CD4-positive, alpha-beta T cell (primary cell): ENCODE measurements around the gene KCNK6. TPM values are rescaled to one million over a fixed set of nuclear protein-coding genes. Genes with fewer than 3 reads are reported as not detected.

Experiments used
- ATAC-seq: fragments of 200-7000 bp; cut with Tn5 transposase; one replicate; pipeline ENCODE4 v1.10.0; 2022; ENCODE audit warnings: mild to moderate bottlenecking; ENCODE audit not compliant: poor library complexity
- CTCF ChIA-PET: fragments of 350-600 bp; sonication (Branson Sonifier 250); formaldehyde crosslinking; loops from one replicate; lab custom pipeline; 2021; ENCODE audit warnings: antibody characterized with exemption, inconsistent platforms; lab: Charles Lee
- POLR2A ChIA-PET: fragments of 350-600 bp; sonication (Branson Sonifier 250); formaldehyde crosslinking; loops from one replicate; lab custom pipeline; 2021; ENCODE audit warnings: antibody characterized with exemption, inconsistent platforms; lab: Charles Lee
- DNase-seq, 14 experiments: peaks; one replicate each; pipeline ENCODE4 v3.0.0-alpha.2; 2013 to 2020; ENCODE audit warnings: mixed read lengths in 2 of 14
- H3K27ac ChIP-seq, 2 donors: one replicate each; pipeline versions ENCODE4 v1.5.1 to v1.7.0; 2013; ENCODE audit warnings: low read length in 2 of 2, low read depth in 1 of 2, mild to moderate bottlenecking in 1 of 2
- H3K27me3 ChIP-seq, 2 experiments: 1 replicate in 1 of 2; 2 replicates in 1 of 2; pipeline versions ENCODE4 v1.6.1 to v1.7.0; 2013; ENCODE audit warnings: low read length in 2 of 2, control low read depth in 1 of 2, mild to moderate bottlenecking in 1 of 2, moderate library complexity in 1 of 2; ENCODE audit not compliant: insufficient read depth in 2 of 2, control insufficient read depth in 1 of 2
- H3K36me3 ChIP-seq: one replicate; pipeline ENCODE4 v1.6.1; 2013; ENCODE audit warnings: low read length, control low read depth; ENCODE audit not compliant: insufficient read depth
- H3K4me1 ChIP-seq: one replicate; pipeline ENCODE4 v1.6.1; 2013; ENCODE audit warnings: low read length, control low read depth; ENCODE audit not compliant: insufficient read depth
- H3K4me3 ChIP-seq: one replicate; pipeline ENCODE4 v1.5.1; 2013; ENCODE audit warnings: mild to moderate bottlenecking, low read length, moderate library complexity
- H3K9me3 ChIP-seq, 2 experiments: 1 replicate in 1 of 2; 2 replicates in 1 of 2; pipeline versions ENCODE4 v1.6.1 to v1.7.0; 2013; ENCODE audit warnings: low read length in 2 of 2, mild to moderate bottlenecking in 2 of 2, control low read depth in 1 of 2, moderate library complexity in 1 of 2; ENCODE audit not compliant: control insufficient read depth in 1 of 2, insufficient read depth in 1 of 2
- H3K27ac Mint-ChIP-seq: one replicate; pipeline ENCODE4 v1.8.0; 2020; ENCODE audit warnings: mixed read lengths
- H3K27me3 Mint-ChIP-seq: one replicate; pipeline ENCODE4 v1.8.0; 2021; ENCODE audit warnings: mixed read lengths
- H3K36me3 Mint-ChIP-seq: one replicate; pipeline ENCODE4 v1.8.0; 2021; ENCODE audit warnings: low read depth, mixed read lengths
- H3K4me1 Mint-ChIP-seq: one replicate; pipeline ENCODE4 v1.8.0; 2021; ENCODE audit warnings: low read depth, mixed read lengths
- H3K4me3 Mint-ChIP-seq: one replicate; pipeline ENCODE4 v1.8.0; 2020; ENCODE audit warnings: mild to moderate bottlenecking, mixed read lengths
- H3K9me3 Mint-ChIP-seq: one replicate; pipeline ENCODE4 v1.8.0; 2020; ENCODE audit warnings: mixed read lengths
- intact Hi-C, 2 experiments: fragments of 100-400 bp; cut with DNase I in 1 of 2; cut with micrococcal nuclease in 1 of 2; formaldehyde crosslinking; loops; one replicate each; pipeline versions ENCODE4 v1.15.1 to v1.9.0; 2023 to 2025; cut with DNase I, micrococcal nuclease
- total RNA-seq, 174 experiments: library from RNA in 2 of 174; stranded (reverse) in 2 of 174; gene quantifications; one replicate each; pipeline ENCODE4 v1.2.3 and lab custom pipeline; 2021 to 2026
- TF ChIP-seq, protein P1 (sequence below): fragments of 200-600 bp; IDR thresholded peaks from one replicate; pipeline ENCODE4 v1.8.0; 2022; ENCODE audit warnings: antibody characterized with exemption, mild to moderate bottlenecking

Gene KCNK6
- total RNA-seq, 2 experiments from 2014 or later, result 3.0 to 3.1 TPM

DNA sequence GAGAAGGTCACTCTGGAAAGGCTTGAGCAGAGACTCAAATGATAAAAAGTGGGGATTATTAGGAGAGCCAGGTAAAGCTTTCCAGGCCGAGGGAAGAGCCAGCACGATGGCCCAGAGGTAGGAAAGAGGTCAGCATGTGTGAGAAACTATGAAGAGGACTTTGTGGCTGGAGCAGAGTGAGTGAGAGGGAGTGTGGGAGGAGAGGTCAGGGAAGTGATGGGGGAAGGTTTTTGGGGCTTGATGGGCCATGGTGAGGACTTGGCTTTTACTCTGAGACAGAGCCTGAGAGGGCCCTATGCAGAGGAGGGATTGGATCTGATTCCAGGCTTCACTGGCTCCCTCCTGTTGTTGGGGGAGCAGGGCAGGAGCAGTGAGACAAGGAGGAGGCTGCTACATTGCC is 21.3 kb downstream of the KCNK6 start:
- Histone ChIP-seq H3K4me3 (no peak overlapping the region), H3K36me3 (peaks cover 8% of the 10 kb centered on the region), H3K27me3 (no peaks in the 10 kb centered on the region), H3K9me3 (no peaks in the 10 kb centered on the region), H3K27ac (no peak overlapping the region), H3K4me1 (peaks cover 19% of the 10 kb centered on the region)
- POLR2A ChIA-PET, result no interaction called here
- no peak overlapping the region for H3K4me3 Mint-ChIP-seq
- peaks cover 16% of the 10 kb centered on the region for H3K36me3 Mint-ChIP-seq
- TF ChIP-seq, protein P1, sequence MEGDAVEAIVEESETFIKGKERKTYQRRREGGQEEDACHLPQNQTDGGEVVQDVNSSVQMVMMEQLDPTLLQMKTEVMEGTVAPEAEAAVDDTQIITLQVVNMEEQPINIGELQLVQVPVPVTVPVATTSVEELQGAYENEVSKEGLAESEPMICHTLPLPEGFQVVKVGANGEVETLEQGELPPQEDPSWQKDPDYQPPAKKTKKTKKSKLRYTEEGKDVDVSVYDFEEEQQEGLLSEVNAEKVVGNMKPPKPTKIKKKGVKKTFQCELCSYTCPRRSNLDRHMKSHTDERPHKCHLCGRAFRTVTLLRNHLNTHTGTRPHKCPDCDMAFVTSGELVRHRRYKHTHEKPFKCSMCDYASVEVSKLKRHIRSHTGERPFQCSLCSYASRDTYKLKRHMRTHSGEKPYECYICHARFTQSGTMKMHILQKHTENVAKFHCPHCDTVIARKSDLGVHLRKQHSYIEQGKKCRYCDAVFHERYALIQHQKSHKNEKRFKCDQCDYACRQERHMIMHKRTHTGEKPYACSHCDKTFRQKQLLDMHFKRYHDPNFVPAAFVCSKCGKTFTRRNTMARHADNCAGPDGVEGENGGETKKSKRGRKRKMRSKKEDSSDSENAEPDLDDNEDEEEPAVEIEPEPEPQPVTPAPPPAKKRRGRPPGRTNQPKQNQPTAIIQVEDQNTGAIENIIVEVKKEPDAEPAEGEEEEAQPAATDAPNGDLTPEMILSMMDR, result no peak
- H3K27me3 Mint-ChIP-seq, result no peaks in the 10 kb centered on the region
- CTCF ChIA-PET, result no interaction called here
- intact Hi-C loops, result no loop called here
- ATAC-seq (no peak), DNase-seq (no peak)
- no peak overlapping the region for H3K27ac Mint-ChIP-seq
- no peaks in the 10 kb centered on the region for H3K9me3 Mint-ChIP-seq
- peaks cover 18% of the 10 kb centered on the region for H3K4me1 Mint-ChIP-seq

DNA sequence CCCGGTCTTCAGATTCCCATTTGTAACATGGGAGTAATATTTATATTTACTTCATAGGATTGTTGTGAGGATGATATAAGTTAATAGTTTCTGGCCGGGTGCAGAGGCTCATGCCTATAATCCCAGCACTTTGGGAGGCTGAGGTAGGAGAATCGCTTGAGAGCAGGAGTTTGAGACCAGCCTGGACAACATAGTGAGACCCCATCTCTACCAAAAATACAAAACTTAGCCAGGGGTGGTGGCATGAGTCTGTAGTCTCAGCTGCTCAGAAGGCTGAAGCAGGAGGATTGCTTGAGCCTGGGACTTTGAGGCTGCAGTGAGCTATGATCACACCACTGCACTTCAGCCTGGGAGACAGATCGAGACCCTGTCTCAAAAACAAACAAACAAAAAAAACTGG is 27.2 kb downstream of the KCNK6 start:
- Mint-ChIP-seq H3K27me3 (no peaks in the 10 kb centered on the region), H3K4me3 (no peak overlapping the region), H3K4me1 (no peaks in the 10 kb centered on the region), H3K36me3 (peaks cover 4% of the 10 kb centered on the region), H3K27ac (no peak overlapping the region), H3K9me3 (no peaks in the 10 kb centered on the region)
- intact Hi-C loops, result no loop called here
- Histone ChIP-seq H3K27ac (no peak overlapping the region), H3K27me3 (no peaks in the 10 kb centered on the region), H3K4me1 (no peaks in the 10 kb centered on the region), H3K9me3 (no peaks in the 10 kb centered on the region), H3K36me3 (peaks cover 6% of the 10 kb centered on the region), H3K4me3 (no peak overlapping the region)
- POLR2A ChIA-PET, result no interaction called here
- ATAC-seq (no peak), DNase-seq (no peak)
- CTCF ChIA-PET, result no interaction called here
- TF ChIP-seq, protein P1, result no peak

DNA sequence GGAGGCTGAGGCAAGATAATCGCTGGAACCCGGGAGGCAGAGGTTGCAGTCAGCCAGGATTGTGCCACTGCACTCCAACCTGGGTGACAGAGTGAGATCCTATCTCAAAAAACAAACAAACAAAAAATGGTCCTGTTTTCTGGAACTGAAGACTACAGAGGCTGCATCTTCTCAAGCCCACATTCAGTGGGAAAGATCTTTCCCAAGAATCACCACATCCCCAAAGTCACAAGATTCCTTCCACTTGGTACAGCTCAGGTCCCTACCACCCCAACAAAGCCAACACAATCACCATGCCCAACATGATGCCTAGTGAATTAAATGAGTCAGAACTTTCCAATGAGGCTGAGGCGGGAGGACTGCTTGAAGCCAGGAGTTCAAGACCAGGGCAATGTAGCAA is 31.2 kb downstream of the KCNK6 start:
- H3K4me3 ChIP-seq, result no peak overlapping the region
- H3K9me3 ChIP-seq, result no peaks in the 10 kb centered on the region
- no peaks in the 10 kb centered on the region for H3K4me1 Mint-ChIP-seq
- H3K4me3 Mint-ChIP-seq, result no peak overlapping the region
- no peak overlapping the region for H3K27ac Mint-ChIP-seq
- POLR2A ChIA-PET, result no interaction called here
- H3K27me3 ChIP-seq, result no peaks in the 10 kb centered on the region
- ATAC-seq (no peak), DNase-seq (no peak)
- no peaks in the 10 kb centered on the region for H3K9me3 Mint-ChIP-seq
- intact Hi-C loops, result no loop called here
- TF ChIP-seq, protein P1, result no peak
- CTCF ChIA-PET, result no interaction called here
- no peaks in the 10 kb centered on the region for H3K4me1 ChIP-seq
- no peaks in the 10 kb centered on the region for H3K36me3 ChIP-seq
- H3K27ac ChIP-seq, result no peak overlapping the region
- H3K36me3 Mint-ChIP-seq, result no peaks in the 10 kb centered on the region
- H3K27me3 Mint-ChIP-seq, result no peaks in the 10 kb centered on the region
